ENCODE data around the gene CACFD1.

CACFD1 gene

GRCh38 chr9:133465984-133466383 lies 6.2 kb downstream of the CACFD1 start:
- DNase-seq (ENCODE audit: low spot score), result no peak
- in situ Hi-C loops (cut with MboI; ENCODE audit: low pct_unique_long_range_greater_than_20kb, low sequenced_read_pairs, unreplicated experiment), result no loop called here
- TF ChIP-seq CTCF (IDR thresholded peaks at IDR 0.05; ENCODE audit: extremely low read depth, insufficient read depth, missing control alignments), result no peak

- no peak for TF ChIP-seq CTCF (IDR thresholded peaks at IDR 0.05; ENCODE audit: extremely low read depth, insufficient read depth, missing control alignments)
- in situ Hi-C loops (cut with MboI; ENCODE audit: low pct_unique_long_range_greater_than_20kb, low sequenced_read_pairs, unreplicated experiment), result no loop called here
- DNase-seq (ENCODE audit: low spot score), result no peak
Measured at GRCh38 chr9:133467101-133467500, 7.3 kb downstream of the CACFD1 start.

GRCh38 chr9:133468374-133468773 lies 8.6 kb downstream of the CACFD1 start:
- no peak for DNase-seq (ENCODE audit: low spot score)
- TF ChIP-seq CTCF (IDR thresholded peaks at IDR 0.05; ENCODE audit: extremely low read depth, insufficient read depth, missing control alignments), result no peak
- in situ Hi-C loops (cut with MboI; ENCODE audit: low pct_unique_long_range_greater_than_20kb, low sequenced_read_pairs, unreplicated experiment), result no loop called here

GRCh38 chr9:133468777-133469421 lies 9.1 kb downstream of the CACFD1 start:
- DNase-seq (ENCODE audit: low spot score), result no peak
- in situ Hi-C loops (cut with MboI; ENCODE audit: low pct_unique_long_range_greater_than_20kb, low sequenced_read_pairs, unreplicated experiment), result no loop called here
- TF ChIP-seq CTCF (IDR thresholded peaks at IDR 0.05; ENCODE audit: extremely low read depth, insufficient read depth, missing control alignments), result no peak

- DNase-seq (ENCODE audit: low spot score), result no peak
- in situ Hi-C loops (cut with MboI; ENCODE audit: low pct_unique_long_range_greater_than_20kb, low sequenced_read_pairs, unreplicated experiment), result no loop called here
- TF ChIP-seq CTCF (IDR thresholded peaks at IDR 0.05; ENCODE audit: extremely low read depth, insufficient read depth, missing control alignments), result no peak
Measured at GRCh38 chr9:133470427-133470924, 10.7 kb downstream of the CACFD1 start.

- in situ Hi-C loops (cut with MboI; ENCODE audit: low pct_unique_long_range_greater_than_20kb, low sequenced_read_pairs, unreplicated experiment), result no loop called here
- no peak for DNase-seq (ENCODE audit: low spot score)
- no peak for TF ChIP-seq CTCF (IDR thresholded peaks at IDR 0.05; ENCODE audit: extremely low read depth, insufficient read depth, missing control alignments)
Measured at GRCh38 chr9:133470988-133471387, 11.2 kb downstream of the CACFD1 start.
